Stimulated activated CD8-positive, alpha-beta memory T cell treated with anti-CD3 and anti-CD28 coated beads, Interleukin-4, amount 100 ng/mL, for 24 hours (primary cell): ENCODE measurements around the gene FTH1.
A peak's percentile ranks its signal among the peaks of the same experiment; 100 is the strongest.
"Not testable (repeated sequence)": the region's sequence is repeated elsewhere in the genome, so short reads cannot be mapped to it uniquely, and the experiment has no call there.

Experiments used
- DNase-seq: peaks from one replicate; pipeline ENCODE4 v3.0.0-alpha.2; 2020; ENCODE audit warnings: low read depth

The FTH1 gene

DNA sequence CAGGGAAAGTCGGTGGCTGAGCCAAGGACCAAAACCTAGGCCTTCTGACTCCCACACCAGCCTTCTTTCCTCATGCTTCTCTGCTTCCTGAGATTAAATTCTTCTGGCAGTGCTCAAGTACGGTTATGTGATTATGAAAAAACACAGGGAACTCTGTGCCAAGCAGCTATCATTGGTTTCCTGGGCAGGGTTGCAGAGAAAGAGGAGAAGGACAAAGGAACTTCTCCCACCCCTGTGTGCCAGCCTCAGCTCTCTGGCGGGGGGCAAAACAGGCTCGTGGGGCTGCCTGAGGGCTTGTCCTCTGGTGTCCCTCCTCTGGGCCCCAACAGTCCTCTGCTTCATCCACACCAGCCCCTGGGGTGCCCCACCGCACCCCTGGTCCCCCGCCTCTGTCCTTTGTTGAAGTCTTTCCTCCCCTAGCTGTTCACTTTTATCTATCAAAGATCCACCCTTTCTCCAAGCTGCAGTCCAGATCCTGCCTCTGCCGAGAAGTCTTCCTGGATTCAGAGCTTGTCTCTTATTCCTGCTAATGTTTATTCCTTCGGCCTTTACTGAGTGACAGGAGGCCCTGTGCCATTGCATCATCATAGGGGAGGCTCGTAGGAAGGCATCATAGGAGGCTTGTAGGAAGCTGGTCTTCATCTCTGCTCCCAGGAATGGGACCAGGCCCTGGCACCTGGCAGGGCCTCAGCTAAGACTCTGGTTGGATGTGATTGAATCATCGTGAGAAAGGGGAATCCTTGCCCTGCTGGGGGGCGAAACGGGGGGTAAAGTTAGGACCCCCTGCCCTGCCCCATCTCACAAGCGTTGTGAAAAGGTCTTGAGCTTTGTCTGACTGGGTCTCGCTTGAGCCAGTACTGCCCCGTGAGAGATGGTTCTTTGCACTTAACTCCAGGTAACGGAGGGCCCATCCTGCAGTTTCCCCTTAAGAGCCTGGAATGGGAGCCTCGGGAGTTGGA is 11.5 kb upstream of the FTH1 start:
- no peak for DNase-seq

DNA sequence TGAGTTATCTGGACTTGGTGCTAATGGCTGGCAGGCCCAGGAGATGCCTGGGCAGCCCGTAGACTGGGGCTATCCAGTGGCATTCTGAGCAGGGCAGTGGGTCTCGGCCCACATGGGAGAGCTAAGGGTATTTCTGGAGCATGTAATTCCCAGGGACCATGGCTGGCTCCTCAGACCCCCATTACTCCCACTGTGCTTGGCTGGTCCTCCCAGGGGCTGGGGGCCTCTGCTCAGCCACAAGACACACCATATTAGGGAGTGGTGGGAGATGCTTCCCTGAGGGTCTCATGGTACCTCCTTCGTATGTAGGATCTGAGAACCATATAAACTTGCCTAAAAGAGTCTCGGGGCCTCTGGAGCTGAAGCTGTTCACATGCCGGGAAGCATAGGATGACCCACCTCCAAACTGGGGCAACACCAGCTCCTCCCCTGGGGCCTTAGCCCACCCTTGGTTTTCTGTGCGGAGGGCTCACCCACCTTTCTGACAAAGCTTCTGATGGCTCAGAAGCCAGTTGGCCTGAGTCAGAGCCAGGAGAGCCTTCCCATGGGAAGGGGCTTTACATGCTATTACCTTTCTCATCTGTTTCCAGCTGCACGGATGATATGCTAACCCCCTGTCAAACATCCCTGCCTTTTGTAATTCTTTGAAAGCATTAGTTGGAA is 9.5 kb upstream of the FTH1 start:
- no peak for DNase-seq

DNA sequence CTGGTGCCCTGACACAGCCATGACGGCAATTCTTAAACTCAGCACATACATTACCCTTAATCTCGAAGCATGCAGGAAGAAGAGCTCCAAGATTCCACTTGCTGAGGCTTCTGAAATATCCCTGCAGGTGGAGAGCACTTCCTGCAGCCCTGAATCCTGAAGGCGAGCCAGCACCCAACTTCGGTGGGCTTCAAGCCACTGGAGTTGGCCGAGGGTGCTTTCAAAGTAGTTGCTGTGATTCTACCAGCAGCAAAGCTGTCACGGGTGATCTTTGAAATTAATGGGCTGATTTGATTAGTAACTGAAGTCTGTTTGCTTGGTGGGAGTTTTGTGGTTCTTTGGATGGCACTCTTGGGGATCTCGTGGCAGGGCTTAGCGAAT is 9.0 kb upstream of the FTH1 start:
- DNase-seq: no peak

DNA sequence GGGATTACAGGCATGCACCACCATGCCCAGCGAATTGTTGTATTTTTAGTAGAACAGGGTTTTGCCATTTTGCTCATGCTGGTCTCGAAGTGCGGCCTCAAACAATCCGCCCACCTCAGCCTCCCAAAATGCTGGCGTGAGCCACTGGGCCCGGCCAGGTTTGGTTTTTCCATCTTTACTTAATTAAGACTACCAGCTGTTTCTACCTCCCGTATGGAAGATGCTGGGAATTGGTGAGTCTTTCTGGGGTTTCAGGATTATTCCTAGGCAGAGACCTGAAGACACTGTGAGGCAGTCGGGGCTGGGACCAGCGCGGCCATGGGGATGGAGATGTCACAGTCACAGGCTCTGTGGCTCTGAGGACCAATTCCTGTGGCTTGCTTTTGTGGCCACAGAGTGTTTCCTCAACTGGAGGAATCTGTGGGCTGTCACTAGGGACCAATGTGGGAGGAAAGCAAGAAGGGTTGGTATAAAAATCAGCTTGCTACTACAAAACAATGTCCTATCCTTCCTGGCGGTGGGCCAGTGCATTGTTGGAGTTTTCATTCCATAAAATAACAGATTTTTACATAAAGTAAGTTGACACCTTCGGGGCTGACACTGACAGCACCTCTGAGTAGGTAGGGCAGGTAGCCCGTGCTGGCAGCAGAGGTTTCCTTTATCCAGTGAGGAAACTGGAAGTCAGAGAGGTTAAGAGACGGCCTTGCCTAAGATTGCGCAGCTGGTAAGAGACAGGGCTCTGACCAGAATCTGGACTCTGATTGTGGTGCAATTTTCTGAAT is 8.4 kb upstream of the FTH1 start:
- no peak for DNase-seq

GRCh38 chr11:61974766-61975631 is 7.6 kb upstream of the FTH1 start:
- DNase-seq: no peak

DNA sequence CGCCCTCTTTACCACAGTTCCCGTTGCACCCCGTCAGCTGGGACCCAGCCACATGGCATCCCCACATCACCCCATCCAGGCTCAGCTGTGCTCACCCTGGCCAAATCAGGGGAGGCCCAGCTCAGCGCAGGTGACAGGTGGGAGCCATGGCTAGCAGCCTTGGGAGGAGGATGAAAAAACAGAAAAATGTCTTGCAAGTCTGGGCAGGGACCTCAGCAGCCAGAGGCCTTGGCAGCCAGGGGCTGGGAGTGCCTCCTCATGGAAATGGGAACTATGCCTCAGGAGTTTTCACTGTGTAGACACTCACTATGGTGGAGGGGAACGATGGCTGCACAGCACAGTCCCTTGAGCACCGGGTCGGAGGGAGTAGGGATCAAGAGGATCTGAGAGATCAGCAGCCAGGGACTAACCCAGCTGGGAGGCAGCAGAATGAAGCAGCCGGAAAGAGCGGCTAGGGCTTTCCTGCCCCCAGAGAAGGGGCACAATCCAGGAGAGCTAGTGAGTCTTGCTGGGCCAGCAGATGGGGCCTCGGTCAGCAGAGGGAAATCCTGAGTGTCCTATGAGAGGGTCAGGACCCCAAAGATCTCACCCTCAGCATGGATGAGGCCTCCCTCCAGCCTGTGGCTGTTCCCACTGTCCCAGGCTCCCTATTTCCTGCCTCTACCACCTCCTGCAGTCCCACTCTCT is 6.2 kb upstream of the FTH1 start:
- DNase-seq: no peak

DNA sequence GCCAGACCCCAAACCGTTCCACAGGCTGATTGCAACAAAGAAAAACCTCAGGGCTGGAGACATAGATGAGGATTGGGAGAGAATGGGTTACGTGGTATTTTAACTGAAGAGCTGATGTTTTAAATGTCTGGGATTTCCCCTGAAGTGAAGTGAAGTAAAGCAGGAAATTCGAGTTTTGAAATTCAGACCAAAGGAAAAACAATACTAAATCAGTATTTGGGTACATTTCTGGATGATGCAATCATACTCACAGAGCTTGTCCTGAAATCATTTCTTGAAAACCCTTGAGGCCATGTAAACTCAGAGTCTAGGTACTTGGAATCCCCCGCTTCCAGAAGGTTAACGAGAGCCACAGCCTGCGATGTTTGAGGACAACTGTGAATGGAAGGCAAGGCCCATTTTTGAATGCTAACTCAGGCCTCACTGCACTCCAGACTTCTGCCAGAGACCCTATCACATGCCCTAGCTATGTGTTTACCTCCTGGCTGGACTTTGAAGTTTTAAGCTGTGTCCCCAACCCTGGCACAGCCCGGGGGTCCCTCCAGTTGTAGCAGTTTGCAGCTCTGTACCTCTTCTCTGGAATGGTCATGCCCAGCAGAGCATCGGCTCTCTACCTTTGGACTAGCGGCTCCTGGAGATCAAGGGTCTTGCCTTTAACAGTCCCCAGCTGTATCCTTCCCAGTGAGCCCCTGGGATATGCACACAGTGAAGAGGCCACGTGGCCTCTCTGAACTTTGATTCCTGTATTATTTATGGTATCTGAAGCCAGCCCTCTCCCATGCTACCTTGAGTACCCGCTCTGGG is 5.4 kb upstream of the FTH1 start:
- no peak for DNase-seq

DNA sequence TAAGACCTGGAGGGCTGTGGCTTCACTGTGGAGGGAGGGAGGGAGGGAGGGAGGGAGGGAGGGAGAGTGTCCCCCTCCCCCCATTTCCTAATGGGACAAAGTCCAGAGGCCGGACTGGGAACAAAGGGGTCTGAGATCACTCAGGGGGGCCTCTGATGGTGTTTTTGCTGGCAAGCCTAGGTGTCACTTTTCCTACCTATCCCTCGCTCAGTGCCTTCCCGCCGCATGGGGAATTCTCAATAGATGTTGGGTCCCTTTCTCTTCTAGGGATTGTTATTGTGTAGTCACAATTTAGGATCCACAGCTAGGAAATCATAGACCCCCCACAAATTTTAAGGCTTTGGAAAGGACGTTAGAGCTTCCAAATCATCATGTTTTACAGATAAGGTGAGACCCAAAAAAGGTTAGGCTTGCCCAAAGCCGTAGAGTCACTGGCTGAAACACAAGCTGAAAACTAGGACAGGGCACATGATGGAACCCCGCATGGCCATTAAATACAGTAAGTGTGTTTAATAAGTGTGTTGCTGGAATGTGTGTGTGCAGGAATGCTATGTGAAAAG is 4.8 kb upstream of the FTH1 start:
- DNase-seq: no peak

- peak; percentile 31 for DNase-seq
Measured at GRCh38 chr11:61971248-61972111, 4.0 kb upstream of the FTH1 start.

- DNase-seq: no peak
Measured at GRCh38 chr11:61969838-61970662, 2.6 kb upstream of the FTH1 start.

DNA sequence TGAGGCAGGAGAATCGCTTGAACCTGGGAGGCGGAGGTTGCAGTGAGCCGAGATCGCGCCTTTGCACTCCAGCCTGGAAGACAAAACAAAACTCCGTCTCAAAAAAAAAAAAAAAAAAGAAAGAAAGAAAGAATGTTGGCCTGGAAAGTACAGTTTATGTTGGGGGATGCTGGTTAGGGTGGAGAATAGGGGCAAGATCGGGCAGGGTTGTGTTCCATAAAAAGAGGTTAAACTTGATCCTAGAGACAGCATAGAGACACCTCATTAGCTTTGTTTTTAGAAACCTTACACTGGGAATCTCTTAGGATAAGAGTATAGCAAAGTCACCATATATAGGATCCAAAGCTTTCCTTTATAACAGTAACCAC is 1.9 kb upstream of the FTH1 start:
- no peak for DNase-seq

DNA sequence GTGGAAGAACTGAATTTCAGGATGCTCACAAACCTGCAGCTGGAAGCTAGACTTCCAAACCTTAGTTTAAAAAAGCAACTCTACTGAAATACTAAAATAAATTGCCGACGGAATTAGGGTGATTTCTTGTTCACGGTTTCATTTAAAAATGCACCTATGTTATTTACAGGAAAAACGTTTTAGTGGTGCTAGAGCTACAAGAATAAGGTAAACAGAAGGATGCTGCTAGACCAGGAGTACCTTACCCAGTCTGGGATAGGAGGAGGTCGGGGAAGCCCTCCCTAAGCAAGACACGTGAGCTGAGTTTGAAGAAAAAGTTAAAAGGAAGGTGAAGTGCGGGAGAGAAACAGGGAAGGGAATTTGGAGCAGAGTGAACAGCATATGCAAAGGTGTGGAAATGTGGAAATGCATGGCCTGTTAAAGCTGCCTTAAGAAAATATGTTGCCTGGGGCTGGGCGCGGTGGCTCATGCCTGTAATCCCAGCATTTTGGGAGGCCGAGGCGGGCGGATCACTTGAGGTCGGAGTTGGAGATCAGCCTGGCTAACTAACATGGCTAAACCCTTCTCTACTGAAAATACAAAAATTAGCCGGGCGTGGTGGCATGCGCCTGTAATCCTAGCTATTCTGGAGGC is 1.4 kb upstream of the FTH1 start:
- DNase-seq: no peak

- DNase-seq: no peak
Measured at GRCh38 chr11:61967924-61968757, 707 bp upstream of the FTH1 start.

DNA sequence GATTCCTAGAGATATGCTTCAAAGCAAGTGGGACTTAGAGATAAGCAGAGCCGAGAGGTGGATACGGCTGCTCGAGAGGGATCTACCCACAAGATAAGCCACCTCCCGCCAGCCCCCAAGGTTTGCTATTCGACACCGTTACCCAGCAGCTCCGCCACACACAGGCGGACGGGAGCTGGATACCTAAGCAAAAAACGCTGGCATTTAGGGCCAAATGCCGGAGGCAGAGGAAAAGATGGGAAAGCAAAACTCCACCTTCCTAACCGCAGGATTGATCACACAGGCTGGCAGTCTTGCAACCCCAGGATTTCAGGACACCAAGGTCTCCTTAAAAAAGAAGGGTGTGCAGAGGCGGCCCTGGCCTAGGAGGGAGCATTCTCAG is 709 bp downstream of the FTH1 start:
- peak; percentile 15 for DNase-seq

DNA sequence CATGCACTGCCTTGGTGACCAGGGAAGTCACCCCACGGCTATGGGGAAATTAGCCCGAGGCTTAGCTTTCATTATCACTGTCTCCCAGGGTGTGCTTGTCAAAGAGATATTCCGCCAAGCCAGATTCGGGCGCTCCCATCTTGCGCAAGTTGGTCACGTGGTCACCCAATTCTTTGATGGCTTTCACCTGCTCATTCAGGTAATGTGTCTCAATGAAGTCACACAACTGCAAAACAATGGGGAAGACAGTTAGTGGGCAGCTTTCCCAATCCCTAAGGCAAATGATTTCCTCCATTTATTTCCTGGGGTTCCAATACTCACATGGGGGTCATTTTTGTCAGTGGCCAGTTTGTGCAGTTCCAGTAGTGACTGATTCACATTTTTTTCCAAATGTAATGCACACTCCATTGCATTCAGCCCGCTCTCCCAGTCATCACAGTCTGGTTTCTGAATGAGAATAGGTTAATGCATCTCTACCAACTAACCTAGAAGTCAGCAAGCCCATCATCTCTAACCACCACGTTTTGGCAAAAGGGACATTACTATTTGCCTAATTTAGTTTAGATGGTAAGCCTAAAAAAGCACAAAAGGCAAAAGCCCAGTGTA is 2.7 kb downstream of the FTH1 start:
- not testable (repeated sequence) for DNase-seq

GRCh38 chr11:61964058-61964665 is 3.3 kb downstream of the FTH1 start:
- no peak for DNase-seq
